ENCODE data around the gene NR6A1.

Gene NR6A1

DNA sequence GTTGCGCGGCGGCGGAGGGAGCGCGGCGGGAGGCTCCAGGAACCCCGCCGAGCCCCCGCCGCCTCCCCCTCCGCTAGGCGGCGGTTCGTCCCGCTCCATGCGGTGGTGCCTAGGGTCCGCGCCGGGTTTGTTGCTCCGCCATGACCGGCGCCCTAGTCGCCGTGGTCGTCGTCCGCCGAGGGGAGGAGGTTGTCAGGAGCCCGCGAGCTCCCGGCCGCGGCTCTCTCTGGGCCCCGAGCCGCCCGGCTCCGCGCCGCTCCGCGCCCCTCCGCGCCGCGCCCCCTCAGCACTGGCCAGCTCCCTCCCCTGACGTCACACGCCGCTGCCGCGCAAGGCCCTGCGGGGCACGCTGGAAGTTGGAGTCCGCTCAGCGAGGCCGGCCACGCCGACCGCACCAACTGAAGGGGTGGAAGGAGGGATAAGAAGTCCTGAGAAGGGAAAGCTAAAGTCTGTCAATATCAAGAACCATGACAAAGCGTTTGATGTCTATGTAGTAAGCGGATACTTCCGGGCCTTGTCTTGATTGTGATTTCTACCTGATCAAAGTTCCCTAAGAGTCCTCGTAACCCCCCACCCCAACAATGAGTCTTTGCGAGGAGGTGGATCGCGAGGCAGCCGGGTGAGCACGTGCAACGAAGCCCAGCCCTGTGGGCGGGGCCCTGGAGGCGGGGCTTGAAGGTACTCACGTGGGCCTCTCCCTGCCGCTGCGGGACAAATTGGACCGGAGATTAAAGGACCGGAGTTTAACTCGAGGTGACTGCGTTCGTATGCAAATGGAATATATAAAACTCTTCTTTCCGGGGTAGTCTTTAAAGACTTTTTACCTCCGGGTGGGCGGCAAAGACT is at the start of gene NR6A1:
Gene NR6A1, minus strand, starts transcription at position 291 of the 846 bp plus-strand sequence.
- peak; percentile 98 for DNase-seq (ENCODE audit: low read depth)

DNA sequence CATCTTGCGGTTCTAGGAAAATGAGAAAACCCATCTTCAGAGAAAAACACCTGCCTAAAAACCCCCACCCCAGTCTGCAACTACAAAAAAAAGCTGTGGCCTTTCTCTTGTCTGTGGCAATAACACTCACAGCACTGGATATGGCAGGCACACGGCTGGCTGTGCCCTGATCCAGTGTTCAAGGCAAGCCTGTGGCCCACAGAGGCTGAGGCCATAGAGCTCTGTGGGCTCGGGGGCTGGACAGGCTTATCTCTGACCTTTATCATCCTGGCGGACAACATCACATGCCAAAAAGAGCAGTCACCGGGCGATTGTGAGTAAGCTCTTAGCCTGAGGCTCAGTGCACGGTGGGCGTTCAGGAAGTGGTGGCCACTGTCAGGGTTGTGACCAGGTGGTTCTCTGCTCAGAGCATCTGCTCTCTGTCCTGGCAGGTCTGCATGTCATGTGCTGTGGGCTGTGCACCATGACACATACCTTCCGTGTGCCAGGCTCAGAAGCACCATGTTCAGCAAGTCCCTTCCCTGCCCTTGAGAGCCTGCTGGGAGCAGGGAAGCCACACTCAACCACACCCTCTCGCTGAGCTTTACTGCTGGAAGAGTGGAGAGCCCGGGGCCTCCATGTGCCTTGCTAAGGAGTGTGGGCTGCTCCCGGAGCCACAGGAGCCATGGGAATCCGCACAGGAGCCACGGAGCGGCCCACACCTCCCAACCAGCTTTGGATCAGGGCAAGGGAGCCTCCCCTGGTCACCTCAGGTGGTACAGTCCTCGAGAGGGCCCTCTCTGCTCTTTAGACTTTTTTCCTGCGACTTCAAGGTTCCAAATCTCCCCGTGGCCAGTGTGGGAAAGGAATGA is 47.5 kb upstream of the NR6A1 start:
- peak; percentile 92 for DNase-seq (ENCODE audit: low read depth)

DNA sequence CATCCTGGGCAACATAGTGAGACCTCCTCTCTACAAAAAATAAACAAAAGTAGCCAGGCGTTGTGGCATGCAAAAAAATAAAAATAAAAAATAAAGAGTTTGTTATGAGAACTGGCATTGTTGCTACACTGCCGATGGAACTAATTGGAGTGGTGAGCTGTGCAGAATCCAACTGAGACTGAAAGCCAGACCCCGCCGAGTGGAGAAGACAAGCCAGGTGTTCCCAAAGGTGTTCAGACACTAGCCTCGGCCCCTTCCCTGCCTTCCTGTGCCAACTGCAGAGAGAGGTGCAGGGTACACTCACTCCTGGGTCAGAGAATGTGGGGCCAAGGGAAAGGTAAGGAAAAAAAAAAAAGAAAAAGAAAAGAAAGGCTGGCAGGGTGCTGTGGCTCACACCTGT is 44.5 kb upstream of the NR6A1 start:
- no peak for DNase-seq (ENCODE audit: low read depth)

DNA sequence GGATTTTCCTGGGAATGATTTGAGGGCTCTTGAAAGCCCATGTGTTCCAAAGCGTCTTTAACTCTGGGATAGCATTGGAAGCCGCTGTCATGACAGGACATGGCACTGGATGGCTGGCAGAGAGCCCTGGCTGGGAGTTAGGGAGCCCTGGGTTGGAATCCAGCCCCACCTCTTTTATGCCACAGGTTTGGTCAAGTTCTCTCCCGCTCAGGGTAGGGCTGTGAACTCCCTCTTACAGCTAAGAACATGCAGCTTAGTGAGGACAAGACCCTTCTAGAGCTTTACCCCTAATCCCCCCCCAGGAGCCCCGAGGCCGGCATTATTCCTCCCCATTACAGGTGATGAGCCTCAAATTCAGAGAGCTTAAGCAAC is 43.0 kb upstream of the NR6A1 start:
- no peak for DNase-seq (ENCODE audit: low read depth)

DNA sequence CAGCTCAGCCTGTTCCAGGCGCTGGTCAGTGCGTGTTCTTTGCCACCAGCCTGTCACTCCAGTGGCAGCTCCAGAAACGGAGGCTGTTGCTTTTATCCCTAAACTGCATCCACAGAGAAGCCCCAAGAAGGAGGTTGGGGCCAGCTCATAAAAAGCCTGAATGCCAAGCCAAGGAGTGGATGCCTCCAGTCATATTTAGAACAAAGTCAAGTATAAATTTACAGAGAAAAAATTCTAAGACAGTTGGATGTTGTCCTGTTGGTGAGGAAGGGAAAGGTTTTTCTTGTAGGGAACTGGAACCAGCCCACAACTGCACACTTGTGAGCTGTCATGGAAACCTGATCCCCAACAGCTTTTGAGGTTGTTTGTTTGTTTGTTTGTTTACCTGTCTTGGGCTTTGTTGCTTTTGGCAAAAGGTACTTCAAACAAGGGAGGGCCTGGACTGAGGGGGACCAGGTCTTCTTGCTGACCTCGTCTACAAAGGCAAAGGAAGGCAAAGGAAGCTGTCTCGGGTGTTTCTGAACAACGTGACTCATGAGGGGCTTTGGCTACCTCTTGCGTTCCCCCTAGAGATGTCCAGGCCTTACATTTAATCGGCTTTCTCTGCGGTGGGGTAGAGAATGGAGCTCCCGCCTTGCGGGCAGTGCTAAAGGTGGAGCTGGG is 42.5 kb upstream of the NR6A1 start:
- no peak for DNase-seq (ENCODE audit: low read depth)

DNA sequence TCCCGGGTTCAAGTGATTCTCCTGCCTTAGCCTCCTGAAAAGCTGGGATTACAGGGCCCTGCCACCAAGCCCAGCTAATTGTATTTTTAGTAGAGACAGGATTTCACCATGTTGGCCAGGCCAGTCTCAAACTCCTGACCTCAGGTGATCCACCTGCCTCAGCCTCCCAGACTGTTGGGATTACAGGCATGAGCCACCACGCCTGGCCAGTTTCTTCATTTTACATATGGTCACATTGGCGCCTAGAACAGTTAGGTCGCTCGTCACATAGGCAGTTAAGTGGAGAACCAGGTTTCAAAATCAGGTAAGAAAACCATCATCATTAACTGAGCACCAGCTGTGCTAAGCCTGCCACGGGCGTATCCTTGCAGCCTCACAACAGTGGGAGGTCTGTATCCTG is 41.9 kb upstream of the NR6A1 start:
- no peak for DNase-seq (ENCODE audit: low read depth)

DNA sequence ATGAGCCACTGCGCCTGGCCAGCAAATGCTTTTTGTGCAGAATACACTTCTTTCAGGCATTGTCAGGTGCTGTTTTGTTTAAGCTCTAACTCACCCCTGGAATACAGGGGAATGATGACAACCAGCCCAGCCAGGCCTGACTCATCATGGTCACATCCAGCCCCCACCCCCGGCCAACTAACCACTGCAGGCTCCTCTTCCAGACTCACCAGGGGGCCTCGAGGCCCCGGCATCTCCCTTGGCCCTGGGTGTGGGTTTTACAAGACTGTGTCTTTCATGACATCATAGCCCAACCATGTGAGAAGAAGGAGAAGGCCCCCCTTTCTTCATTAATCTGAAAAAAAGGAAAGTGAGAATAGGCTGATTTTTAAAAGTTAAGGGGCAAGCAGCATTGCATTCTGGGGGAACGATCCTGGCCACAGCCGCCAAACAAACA is 41.3 kb upstream of the NR6A1 start:
- DNase-seq (ENCODE audit: low read depth) = peak; percentile 99

DNA sequence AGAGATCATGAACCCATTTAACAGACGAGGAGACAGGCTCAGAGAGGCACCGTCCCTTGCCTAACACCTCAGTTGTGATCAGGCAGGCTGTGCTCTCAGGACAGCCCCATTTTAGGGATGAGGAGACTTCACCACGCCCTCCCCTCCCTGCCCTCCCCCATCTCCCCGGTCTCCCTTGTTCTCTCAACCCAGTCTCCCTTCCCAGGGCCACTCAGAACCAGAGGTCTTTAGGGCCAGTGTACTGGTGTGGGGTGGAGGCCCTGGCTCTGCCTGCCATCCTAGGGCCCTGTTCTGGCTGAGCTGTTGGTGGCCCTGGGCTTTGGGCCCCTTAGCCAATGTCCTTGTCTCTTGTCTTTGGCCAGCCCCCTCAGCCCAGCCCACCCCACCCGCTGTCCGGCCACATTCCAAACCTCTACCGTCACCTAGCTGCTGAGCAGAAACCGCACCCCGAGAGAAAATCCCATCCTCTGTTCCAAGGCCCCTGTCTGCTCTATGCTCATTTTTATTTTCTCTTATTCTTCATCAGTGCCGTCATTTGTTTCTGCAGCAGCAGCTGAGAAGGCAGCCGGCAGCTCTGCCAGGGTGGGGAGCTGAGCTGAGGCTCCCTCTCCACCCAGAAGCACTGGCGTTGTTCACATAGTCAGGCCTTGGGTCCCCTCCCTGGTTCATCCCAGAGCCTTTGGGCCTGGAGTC is 39.7 kb upstream of the NR6A1 start:
- peak; percentile 93 for DNase-seq (ENCODE audit: low read depth)

DNA sequence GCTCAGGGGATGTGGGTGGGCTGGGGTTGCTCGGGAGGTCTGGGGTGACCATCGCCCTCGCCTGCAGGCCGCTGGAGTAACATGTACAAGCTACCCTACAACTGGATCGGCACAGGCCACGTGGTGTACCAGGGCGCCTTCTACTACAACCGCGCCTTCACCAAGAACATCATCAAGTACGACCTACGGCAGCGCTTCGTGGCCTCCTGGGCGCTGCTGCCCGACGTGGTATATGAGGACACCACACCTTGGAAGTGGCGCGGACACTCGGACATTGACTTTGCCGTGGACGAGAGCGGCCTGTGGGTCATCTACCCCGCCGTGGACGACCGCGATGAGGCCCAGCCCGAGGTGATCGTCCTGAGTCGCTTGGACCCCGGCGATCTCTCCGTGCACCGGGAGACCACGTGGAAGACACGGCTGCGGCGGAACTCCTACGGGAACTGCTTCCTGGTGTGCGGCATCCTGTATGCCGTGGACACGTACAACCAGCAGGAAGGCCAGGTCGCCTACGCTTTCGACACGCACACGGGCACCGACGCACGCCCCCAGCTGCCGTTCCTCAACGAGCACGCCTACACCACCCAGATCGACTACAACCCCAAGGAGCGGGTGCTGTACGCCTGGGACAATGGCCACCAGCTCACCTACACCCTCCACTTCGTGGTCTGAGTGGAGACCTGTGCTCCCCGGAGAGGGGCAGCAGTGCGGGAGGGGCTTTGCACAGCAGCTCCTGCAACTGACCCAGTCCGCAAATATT is 38.8 kb upstream of the NR6A1 start:
- DNase-seq (ENCODE audit: low read depth) = no peak

DNA sequence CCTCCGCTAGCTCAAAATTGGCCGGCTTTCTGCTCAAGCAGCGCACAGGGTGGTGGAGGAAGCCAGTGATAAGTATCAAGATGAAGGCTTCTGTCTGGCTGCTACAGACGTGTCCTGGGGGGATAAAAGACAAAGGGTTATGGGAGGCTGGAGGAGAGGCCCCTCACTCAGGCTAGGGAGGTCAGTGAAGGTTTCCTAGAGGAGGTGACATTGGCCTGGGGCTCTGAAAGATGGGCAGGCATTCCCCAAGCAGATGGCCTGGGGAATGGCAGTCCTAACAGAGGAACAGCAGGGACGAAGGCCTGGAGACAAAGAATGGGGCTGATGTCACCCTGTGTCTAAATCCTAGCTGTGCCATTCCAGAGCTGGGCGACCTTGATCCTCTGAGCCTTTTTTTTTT is 38.1 kb upstream of the NR6A1 start:
- no peak for DNase-seq (ENCODE audit: low read depth)

DNA sequence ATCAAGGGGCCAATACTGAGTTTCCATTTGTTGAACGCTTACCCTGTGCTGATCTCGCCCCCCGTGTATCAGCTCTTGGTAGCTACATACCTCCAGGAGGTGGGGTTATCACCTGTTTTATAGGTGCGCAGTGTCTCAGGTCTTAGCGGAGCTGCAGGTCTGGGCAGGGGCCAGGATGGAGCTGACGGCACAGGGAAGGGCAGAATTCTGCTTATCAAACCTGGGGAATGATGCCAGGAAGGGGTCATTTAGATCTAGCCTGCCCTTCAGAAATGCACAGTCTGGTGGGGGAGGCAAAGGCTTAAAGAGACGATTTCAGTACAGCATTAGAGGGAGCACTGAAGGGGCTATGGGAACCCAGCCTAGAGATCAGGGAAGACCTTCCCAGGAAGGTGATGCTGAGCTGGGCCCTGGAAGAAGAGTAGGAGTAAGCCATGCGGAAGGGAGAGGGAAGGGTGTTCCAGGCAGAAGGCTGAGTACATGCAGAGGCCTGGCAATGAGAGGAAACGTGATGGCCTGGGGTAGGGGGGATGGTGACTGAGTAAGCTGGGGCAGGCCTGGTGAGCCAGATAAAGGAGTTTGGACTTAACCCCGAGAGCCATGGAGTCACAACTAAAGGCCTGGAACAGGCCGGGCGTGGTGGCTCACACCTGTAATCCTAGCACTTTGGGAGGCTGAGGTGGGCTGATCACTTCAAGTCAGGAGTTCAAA is 37.3 kb upstream of the NR6A1 start:
- DNase-seq (ENCODE audit: low read depth) = no peak

DNA sequence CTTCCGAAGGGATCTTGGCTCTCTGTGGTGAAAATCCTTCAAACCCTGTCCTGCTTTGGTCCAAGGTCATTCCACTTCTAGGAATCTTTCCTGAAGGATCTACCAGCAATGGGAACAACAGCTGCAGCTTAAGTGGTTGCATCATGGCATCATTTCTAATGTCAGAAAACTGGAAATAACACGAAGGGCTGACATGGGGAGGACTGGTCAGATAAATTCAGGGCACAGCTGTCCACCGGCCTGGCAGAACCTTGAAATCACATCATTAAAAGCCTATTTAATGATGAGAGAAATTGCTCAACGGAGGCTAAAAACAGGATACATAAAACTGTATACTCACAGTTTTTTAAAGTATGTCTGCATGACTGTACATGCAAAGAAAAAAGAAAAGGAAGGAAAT is 34.1 kb upstream of the NR6A1 start:
- DNase-seq (ENCODE audit: low read depth) = no peak

DNA sequence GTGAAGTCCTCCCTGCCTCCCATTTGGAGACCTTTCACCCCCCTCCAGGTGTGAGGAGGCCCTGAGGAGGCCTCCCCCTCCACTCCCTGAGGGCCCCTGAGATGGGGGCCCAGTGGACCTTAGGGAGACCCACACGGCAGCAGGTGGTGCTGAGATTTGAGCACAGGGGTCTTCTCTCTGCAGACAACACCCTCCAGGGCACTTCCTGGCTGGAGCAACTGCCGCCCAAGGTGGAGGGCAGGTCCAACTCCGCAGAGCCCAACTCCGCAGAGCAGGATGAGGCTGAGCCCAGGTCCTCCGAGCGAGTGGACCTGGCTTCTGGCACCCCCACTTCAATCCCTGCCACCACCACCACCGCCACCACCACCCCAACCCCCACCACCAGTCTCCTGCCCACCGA is 32.8 kb upstream of the NR6A1 start:
- DNase-seq (ENCODE audit: low read depth) = no peak

DNA sequence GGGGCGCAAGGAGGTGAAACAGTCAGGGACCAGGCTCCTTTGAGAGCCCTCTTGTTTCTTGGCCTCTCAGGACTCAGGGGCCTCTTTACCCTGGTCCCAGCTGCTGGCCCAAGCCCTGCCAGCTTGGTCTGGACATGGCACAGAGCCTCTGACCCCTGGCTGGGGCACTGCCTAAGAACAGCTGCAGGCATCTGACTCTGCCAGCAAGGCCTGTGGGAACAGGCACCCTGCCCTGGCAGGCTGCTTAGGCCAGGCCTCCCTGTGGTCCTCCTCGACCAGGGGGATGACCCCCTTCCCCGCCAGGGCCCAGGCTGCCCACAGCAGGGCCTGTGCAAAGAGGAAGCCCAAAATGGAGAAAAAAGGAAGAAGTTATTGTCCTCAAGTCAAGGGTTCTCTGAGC is 31.3 kb upstream of the NR6A1 start:
- DNase-seq (ENCODE audit: low read depth) = no peak

DNA sequence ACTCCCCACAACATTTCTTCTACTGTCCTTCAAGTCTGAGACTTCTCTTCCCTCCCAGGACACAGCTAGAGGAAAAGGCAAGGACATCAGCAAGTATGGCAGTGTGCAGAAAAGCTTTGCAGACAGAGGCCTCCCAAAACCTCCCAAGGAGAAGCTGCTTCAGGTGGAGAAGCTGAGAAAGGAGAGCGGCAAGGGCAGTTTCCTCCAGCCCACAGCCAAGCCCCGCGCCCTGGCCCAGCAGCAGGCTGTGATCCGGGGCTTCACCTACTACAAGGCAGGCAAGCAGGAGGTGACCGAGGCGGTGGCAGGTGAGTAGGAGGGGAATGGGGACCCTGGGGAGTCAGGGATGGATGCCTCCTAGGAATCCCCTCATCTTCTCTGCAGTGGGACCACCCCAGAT is 30.2 kb upstream of the NR6A1 start:
- no peak for DNase-seq (ENCODE audit: low read depth)

DNA sequence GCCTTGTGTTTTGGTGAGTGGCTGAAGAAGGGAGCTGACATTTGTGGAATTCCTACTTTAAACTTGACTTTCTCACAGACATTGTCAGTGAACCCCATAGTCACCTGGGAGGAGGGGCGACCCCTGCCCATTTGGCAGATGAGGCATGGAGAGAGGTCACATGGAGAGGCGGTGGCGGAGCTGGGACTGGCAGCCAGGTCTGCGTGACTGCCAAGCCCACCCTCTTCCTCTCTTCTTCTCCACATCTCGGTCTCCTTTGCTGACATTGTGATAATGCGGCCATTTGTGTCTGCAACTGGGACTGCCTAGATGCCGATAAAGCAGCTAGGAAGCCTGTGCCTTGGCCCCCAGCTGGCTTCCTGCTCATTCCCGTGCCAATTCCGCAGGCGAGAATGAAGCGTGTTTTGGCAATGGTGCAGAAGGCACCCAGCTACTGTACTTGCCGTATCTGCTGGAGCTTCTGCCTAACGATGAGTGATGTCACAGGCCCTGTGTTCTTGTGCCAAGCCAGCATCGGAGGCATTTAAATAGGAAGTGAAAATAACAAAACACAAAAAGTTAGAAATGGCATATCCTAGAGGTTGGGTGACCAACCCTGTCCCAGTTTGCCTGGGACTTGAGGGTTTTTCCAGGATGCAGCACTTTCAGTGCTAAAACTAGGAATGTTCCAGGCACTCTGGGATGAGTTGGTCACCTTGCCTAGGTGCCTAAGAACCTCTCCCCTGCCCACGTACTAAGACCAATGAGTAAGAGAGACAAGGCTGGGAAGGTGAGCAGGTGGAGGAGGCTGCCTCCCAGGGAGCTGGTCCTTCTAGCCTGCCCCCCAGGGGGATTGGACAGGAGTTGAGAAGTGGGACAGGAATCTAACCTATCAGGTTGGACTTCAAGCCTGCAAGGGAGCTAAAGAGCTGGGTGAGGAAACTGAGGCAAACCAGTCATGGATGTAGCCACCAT is 29.5 kb upstream of the NR6A1 start:
- DNase-seq (ENCODE audit: low read depth) = no peak

DNA sequence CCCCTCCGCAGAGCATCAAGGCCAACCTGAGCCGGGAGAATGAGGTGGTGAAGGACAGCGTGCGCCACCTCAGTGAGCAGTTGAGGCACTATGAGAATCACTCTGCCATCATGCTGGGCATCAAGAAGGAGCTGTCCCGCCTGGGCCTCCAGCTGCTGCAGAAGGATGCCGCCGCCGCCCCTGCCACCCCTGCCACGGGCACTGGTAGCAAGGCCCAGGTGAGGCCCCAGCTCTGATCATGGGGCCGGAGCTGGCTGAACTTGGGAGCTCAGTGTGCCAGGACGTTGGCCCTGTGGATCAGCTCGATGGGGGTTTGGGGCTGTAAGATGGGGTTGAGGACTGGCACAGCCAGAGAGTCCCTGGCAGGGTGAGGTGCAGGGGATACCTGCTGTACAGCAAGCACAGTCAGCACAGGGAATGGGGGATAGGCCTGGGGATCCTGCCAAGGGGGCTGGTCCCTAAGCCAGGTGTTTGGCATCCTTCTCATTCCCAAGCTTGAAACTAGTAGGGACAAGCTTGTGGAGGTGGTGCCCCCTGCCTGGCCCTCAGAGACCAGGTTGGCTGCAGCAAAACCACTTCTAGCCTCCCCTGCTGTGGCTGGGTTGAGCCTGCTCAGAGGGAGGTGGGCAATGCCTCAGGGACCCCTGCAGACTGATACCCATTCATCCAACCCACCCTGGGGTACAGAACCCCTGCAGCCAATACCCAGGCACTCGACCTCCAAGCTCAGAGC is 28.3 kb upstream of the NR6A1 start:
- DNase-seq (ENCODE audit: low read depth) = no peak

DNA sequence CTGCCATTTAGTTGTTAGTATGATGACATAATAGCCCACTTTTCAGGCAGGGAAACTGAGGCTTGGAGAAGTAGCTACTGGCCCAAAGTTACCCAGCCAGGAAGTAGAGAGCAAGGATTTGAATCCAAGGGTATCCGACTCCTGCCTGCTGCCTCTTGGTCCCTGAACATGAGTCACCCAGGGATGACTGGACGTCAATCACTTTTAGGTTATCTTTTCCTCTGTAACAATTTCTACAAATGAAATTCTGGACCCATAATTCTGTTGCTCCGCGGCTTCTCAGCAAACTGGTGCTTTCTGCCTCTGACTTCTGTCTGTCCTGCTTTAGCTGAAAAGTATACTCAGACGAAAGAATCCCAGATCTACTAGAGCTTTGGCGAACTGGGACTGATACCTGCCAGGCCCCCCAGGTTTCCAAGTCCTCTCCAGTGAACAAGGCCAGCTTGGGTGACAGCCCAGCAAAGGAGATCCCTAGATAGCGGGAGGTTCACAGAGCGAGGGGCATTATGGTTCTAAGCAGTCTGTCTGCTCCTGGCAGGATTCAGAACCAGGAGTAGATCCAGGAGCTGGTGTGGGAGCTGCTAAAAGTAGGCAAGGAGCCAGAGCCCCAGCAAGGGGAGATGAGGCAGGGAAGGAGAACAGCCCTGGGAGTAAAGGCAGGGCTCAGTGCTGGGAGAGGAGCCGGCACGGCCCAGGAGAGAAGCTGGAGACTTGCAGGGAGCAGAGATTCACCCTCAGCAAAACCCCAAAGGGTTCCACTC is 26.4 kb upstream of the NR6A1 start:
- DNase-seq (ENCODE audit: low read depth) = peak; percentile 15
